B cell (primary cell): ENCODE data around the gene ANK3. TPM values are rescaled to one million over a fixed set of nuclear protein-coding genes. Genes with fewer than 3 reads are reported as not detected.

Source experiments
- ATAC-seq: fragments of 200-7000 bp; cut with Tn5 transposase; one replicate; pipeline ENCODE4 v1.10.0; 2021; ENCODE audit warnings: low read depth, mild to moderate bottlenecking, moderate number of reproducible peaks, moderate library complexity
- CTCF ChIA-PET: fragments of 350-600 bp; sonication (Branson Sonifier 250); formaldehyde crosslinking; loops from one replicate; lab custom pipeline; 2021; ENCODE audit warnings: antibody characterized with exemption, inconsistent platforms; lab: Charles Lee
- POLR2A ChIA-PET: fragments of 350-600 bp; sonication (Branson Sonifier 250); formaldehyde crosslinking; loops from one replicate; lab custom pipeline; 2021; ENCODE audit warnings: antibody characterized with exemption; lab: Charles Lee
- DNase-seq: peaks from one replicate; pipeline ENCODE4 v3.0.0; 2013
- H2AFZ ChIP-seq: 2 replicates; pipeline ENCODE4 v1.6.1; 2012; ENCODE audit warnings: mild to moderate bottlenecking, low read depth, low read length; ENCODE audit not compliant: insufficient read depth, poor library complexity, severe bottlenecking
- H3K27ac ChIP-seq, 2 donors: 1 replicate in 1 of 2; 2 replicates in 1 of 2; pipeline ENCODE4 v1.5.1; 2012 to 2013; ENCODE audit warnings: low read length in 2 of 2, mild to moderate bottlenecking in 2 of 2, moderate library complexity in 1 of 2
- H3K27me3 ChIP-seq, 4 experiments: fragments of 200-600 bp in 1 of 4; sonication (generic) in 1 of 4; replicated peaks in 1 of 4; 1 replicate in 2 of 4; 2 replicates in 2 of 4; pipeline versions ENCODE4 v1.6.1 to v1.7.0; 2013 to 2016; ENCODE audit warnings: low read length in 3 of 4, mild to moderate bottlenecking in 2 of 4, mixed read lengths in 1 of 4, moderate library complexity in 1 of 4; ENCODE audit not compliant: insufficient read depth in 4 of 4, control insufficient read depth in 3 of 4; ENCODE audit errors: control extremely low read depth in 1 of 4
- H3K36me3 ChIP-seq, 2 experiments: replicated peaks in 1 of 2; 1 replicate in 1 of 2; 2 replicates in 1 of 2; pipeline versions ENCODE4 v1.6.1 to v1.7.1; 2013; ENCODE audit warnings: low read length in 1 of 2; ENCODE audit not compliant: insufficient read depth in 2 of 2, control insufficient read depth in 1 of 2; ENCODE audit errors: control extremely low read depth in 1 of 2, extremely low read depth in 1 of 2
- H3K4me1 ChIP-seq, 2 donors: fragments of 200-600 bp in 1 of 2; sonication (generic) in 1 of 2; 1 replicate in 1 of 2; 2 replicates in 1 of 2; pipeline versions ENCODE4 v1.5.1 to v1.6.1; 2013 to 2017; ENCODE audit warnings: low read length in 2 of 2; ENCODE audit not compliant: control insufficient read depth in 2 of 2, insufficient read depth in 2 of 2
- H3K4me2 ChIP-seq: replicated peaks from 2 replicates; pipeline ENCODE3; 2012; ENCODE audit warnings: mild to moderate bottlenecking, low read depth, low read length; ENCODE audit not compliant: poor library complexity, severe bottlenecking
- H3K4me3 ChIP-seq, 5 experiments: fragments of 200-600 bp in 1 of 5; sonication (generic) in 1 of 5; 1 replicate in 3 of 5; 2 replicates in 2 of 5; pipeline versions ENCODE4 v1.5.1 to v1.7.0; 2011 to 2016; ENCODE audit warnings: low read length in 4 of 5, mild to moderate bottlenecking in 4 of 5, low read depth in 2 of 5, control low read depth in 1 of 5, moderate library complexity in 1 of 5; ENCODE audit not compliant: insufficient read depth in 1 of 5; ENCODE audit errors: control extremely low read depth in 1 of 5, extremely low read depth in 1 of 5
- H3K79me2 ChIP-seq: fragments of 200-600 bp; sonication (generic); one replicate; pipeline ENCODE4 v1.6.0; 2016; ENCODE audit warnings: low read length; ENCODE audit not compliant: control insufficient read depth, insufficient read depth
- H3K9ac ChIP-seq: fragments of 200-600 bp; sonication (generic); 2 replicates; pipeline ENCODE4 v1.6.1; 2017; ENCODE audit warnings: mild to moderate bottlenecking, low read length, moderate library complexity
- H3K9me3 ChIP-seq, 3 donors: one replicate each; pipeline versions ENCODE4 v1.6.1 to v1.7.1; 2013; ENCODE audit warnings: low read length in 2 of 3; ENCODE audit not compliant: control insufficient read depth in 2 of 3, insufficient read depth in 1 of 3; ENCODE audit errors: control extremely low read depth in 1 of 3
- H4K20me1 ChIP-seq: 2 replicates; pipeline ENCODE4 v1.6.0; 2012; ENCODE audit warnings: mild to moderate bottlenecking, low read length; ENCODE audit not compliant: insufficient read depth, control insufficient read depth, poor library complexity, severe bottlenecking
- H3K27ac Mint-ChIP-seq: one replicate; pipeline ENCODE4 v1.8.0; 2021; ENCODE audit warnings: mixed read lengths
- H3K27me3 Mint-ChIP-seq: one replicate; pipeline ENCODE4 v1.8.0; 2021; ENCODE audit warnings: mixed read lengths
- H3K4me1 Mint-ChIP-seq: one replicate; pipeline ENCODE4 v1.8.0; 2021; ENCODE audit warnings: mixed read lengths
- H3K4me3 Mint-ChIP-seq: one replicate; pipeline ENCODE4 v1.8.0; 2021; ENCODE audit warnings: mixed read lengths
- H3K9me3 Mint-ChIP-seq: one replicate; pipeline ENCODE4 v1.8.0; 2022; ENCODE audit warnings: mixed read lengths; ENCODE audit not compliant: insufficient read depth
- EZH2 ChIP-seq: IDR thresholded peaks from 2 replicates; pipeline ENCODE4 v1.6.1; 2012; ENCODE audit warnings: borderline replicate concordance, low read depth, mild to moderate bottlenecking, moderate library complexity, low read length; ENCODE audit not compliant: insufficient read depth, poor library complexity, severe bottlenecking
- intact Hi-C: fragments of 100-400 bp; cut with micrococcal nuclease; formaldehyde crosslinking; loops from one replicate; pipeline ENCODE4 v1.10.0; 2022
- polyA plus RNA-seq: library from polyadenylated mRNA; depleted of rRNA; stranded (reverse); fragments of >200 nt; gene quantifications from 2 replicates; pipeline ENCODE4 v1.2.3, GENCODE V29; 2012
- total RNA-seq, 2 donors: library from RNA; stranded (reverse); fragments of 120-200 nt in 1 of 2; gene quantifications; 1 replicate in 1 of 2; 2 replicates in 1 of 2; pipeline versions ENCODE4 v1.2.3 to v1.2.4, GENCODE V29; 2013 to 2022
- TF ChIP-seq, protein P1 (sequence below): fragments of 200-600 bp; IDR thresholded peaks from one replicate; pipeline ENCODE4 v1.8.0; 2022; ENCODE audit warnings: antibody characterized with exemption, mild to moderate bottlenecking

ANK3 gene
- total and polyA plus RNA-seq, 2 donors (not counting 1 experiment from before 2014, with no cell fraction given), result 4.9 to 21.6 TPM

- no peak overlapping the region for H3K27ac Mint-ChIP-seq
- Histone ChIP-seq H3K79me2 (no peaks in the 10 kb centered on the region), H3K9ac (no peak overlapping the region), H3K4me2 (no peak overlapping the region), H3K4me1 (no peaks in the 10 kb centered on the region), H3K27me3 (no peaks in the 10 kb centered on the region), H3K27ac (no peak overlapping the region), H3K4me3 (no peak overlapping the region), H3K9me3 (no peaks in the 10 kb centered on the region), H2AFZ (no peak overlapping the region), H4K20me1 (no peaks in the 10 kb centered on the region), H3K36me3 (peaks cover 0 to 2% of the 10 kb centered on the region in 2 experiments)
- DNase-seq (no peak), ATAC-seq (no peak)
- intact Hi-C loops, result no loop called here
- H3K4me1 Mint-ChIP-seq, result no peaks in the 10 kb centered on the region
- H3K9me3 Mint-ChIP-seq, result peaks cover 5% of the 10 kb centered on the region
- H3K27me3 Mint-ChIP-seq, result no peaks in the 10 kb centered on the region
- ChIA-PET CTCF (interaction anchor here (1.1 kb wide), 1 partner anchor 44 kb away, joined by 3 read pairs; no protein-coding TSS in a partner anchor), POLR2A (no interaction called here)
- H3K4me3 Mint-ChIP-seq, result no peak overlapping the region
- TF ChIP-seq EZH2, result no peak
- TF ChIP-seq, protein P1, sequence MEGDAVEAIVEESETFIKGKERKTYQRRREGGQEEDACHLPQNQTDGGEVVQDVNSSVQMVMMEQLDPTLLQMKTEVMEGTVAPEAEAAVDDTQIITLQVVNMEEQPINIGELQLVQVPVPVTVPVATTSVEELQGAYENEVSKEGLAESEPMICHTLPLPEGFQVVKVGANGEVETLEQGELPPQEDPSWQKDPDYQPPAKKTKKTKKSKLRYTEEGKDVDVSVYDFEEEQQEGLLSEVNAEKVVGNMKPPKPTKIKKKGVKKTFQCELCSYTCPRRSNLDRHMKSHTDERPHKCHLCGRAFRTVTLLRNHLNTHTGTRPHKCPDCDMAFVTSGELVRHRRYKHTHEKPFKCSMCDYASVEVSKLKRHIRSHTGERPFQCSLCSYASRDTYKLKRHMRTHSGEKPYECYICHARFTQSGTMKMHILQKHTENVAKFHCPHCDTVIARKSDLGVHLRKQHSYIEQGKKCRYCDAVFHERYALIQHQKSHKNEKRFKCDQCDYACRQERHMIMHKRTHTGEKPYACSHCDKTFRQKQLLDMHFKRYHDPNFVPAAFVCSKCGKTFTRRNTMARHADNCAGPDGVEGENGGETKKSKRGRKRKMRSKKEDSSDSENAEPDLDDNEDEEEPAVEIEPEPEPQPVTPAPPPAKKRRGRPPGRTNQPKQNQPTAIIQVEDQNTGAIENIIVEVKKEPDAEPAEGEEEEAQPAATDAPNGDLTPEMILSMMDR, result no peak
Measured at GRCh38 chr10:60194421-60194820, 195.3 kb downstream of the ANK3 start.

DNA sequence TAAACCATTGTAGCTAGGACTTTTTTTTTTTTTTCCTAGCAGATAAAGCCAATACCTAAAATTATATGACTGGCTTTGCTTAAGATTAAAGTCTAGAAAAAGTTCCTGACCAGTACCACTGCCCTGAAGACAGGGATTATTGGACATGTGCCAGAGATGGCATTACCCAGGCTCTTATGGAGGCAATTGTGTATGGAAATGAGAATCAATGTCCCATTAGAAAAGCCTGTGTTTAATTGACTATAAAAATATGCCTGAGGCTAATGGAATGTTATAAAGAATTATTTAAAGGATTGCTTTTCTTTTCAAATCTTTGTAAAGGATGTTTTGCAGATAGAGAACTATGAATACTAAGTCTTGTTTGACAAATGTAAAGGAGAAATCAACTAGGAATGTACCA, 196.7 kb downstream of the ANK3 start:
- ATAC-seq, result no peak
- Mint-ChIP-seq H3K27me3 (no peaks in the 10 kb centered on the region), H3K9me3 (peaks cover 5% of the 10 kb centered on the region), H3K4me3 (no peak overlapping the region), H3K4me1 (no peaks in the 10 kb centered on the region), H3K27ac (no peak overlapping the region)
- ChIA-PET CTCF (interaction anchor here (1.2 kb wide), 1 partner anchor 78 kb away, joined by 3 read pairs; no protein-coding TSS in a partner anchor), POLR2A (no interaction called here)
- Histone ChIP-seq H3K27ac (no peak overlapping the region), H4K20me1 (no peaks in the 10 kb centered on the region), H3K9ac (no peak overlapping the region), H3K36me3 (peaks cover 0 to under 1% of the 10 kb centered on the region in 2 experiments), H3K79me2 (no peaks in the 10 kb centered on the region), H3K4me1 (no peaks in the 10 kb centered on the region), H3K9me3 (no peaks in the 10 kb centered on the region), H3K4me2 (no peak overlapping the region), H3K4me3 (no peak overlapping the region), H3K27me3 (no peaks in the 10 kb centered on the region), H2AFZ (no peak overlapping the region)
- DNase-seq, result no peak
- intact Hi-C loops, result no loop called here
- TF ChIP-seq, protein P1, result no peak
- no peak for TF ChIP-seq EZH2
